ENCODE measurements around the gene ERH. TPM values are rescaled to one million over a fixed set of nuclear protein-coding genes. Genes with fewer than 3 reads are reported as not detected.

The ERH gene
- total and polyA plus RNA-seq, 10 of the 15 experiments (the other 5 are each of a cell fraction or from before 2014, with no cell fraction given) = 255 to 852 (median 382) TPM

DNA sequence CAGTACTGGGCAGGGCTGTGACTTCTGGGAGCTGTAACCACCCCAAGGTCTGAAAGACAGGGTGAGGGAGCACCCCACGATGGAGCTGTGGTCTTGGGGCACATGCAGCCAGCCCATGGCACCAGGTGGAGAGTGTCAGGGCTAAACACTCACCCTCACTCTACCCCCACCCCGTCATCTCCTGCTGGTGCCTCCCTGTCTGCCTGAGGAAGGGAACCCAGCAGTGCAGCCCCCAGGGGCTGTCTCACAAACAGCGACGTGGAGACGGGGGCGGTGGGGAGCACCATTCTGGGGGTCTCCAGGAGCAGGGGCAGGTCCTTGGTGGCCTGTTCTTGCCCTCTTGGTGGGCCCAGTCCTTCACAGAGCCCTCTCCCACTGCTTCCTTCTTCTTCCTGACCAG is 63.5 kb downstream of the ERH start:
- DNase-seq (ENCODE audit: low read depth, low spot score) = no peak
- no peak for ATAC-seq
- RAD21 ChIA-PET (ENCODE audit: unreplicated experiment) = no interaction called here

More for the DNA sequence above, 63.5 kb downstream of the ERH start:
- Histone ChIP-seq H3K4me1 (ENCODE audit: control insufficient read depth, insufficient read depth, low read length) (no peaks in the 10 kb centered on the region; the same call in 1 of the 2 replicates), H3K27me3 (replicated peaks in 1 of 2; ENCODE audit: control insufficient read depth in 2 of 2, insufficient read depth in 2 of 2, low read length in 1 of 2) (no peaks in the 10 kb centered on the region; a peak in 1 of 4 replicates), H2AFZ (ENCODE audit: control insufficient read depth, low read depth, low read length) (no peak overlapping the region), H3K79me2 (ENCODE audit: control insufficient read depth, insufficient read depth, low read length) (no peaks in the 10 kb centered on the region), H3K4me3 (no peak overlapping the region), H4K20me1 (ENCODE audit: control insufficient read depth, insufficient read depth) (no peaks in the 10 kb centered on the region), H3K36me3 (ENCODE audit: control insufficient read depth in 2 of 2, insufficient read depth in 2 of 2, low read length in 1 of 2) (no peaks in the 10 kb centered on the region), H3K27ac (ENCODE audit: control insufficient read depth, insufficient read depth) (no peak overlapping the region), H3K9me3 (replicated peaks; ENCODE audit: control insufficient read depth, insufficient read depth, low read length) (no peaks in the 10 kb centered on the region), H3K9ac (ENCODE audit: control insufficient read depth, insufficient read depth, low read length) (no peak overlapping the region), H3K4me2 (ENCODE audit: control insufficient read depth, insufficient read depth) (no peak overlapping the region)
- no peak for TF ChIP-seq IKZF1 (conservative IDR thresholded peaks at IDR 0.05)
- TF ChIP-seq ATF3 (IDR thresholded peaks at IDR 0.05; ENCODE audit: borderline replicate concordance, extremely low read depth, low read depth, low read length) = no peak
- no peak for TF ChIP-seq REST (IDR thresholded peaks at IDR 0.05; ENCODE audit: low read depth, low read length)
- TF ChIP-seq MYC (IDR thresholded peaks at IDR 0.05; ENCODE audit: insufficient read depth, insufficient read length, insufficient replicate concordance, low read length, severe bottlenecking) = no peak
- TF ChIP-seq CHD2 (IDR thresholded peaks at IDR 0.05; ENCODE audit: borderline replicate concordance, low read depth, low read length) = no peak
- TF ChIP-seq TCF7 (IDR thresholded peaks at IDR 0.05; ENCODE audit: borderline replicate concordance) = no peak
- no peak for TF ChIP-seq TBL1XR1 (IDR thresholded peaks at IDR 0.05; ENCODE audit: low read depth, low read length)
- ChIA-PET CTCF (interaction anchor here (1.1 to 1.4 kb wide), 2 partner anchors 92 to 140 kb away, joined by 3 to 4 read pairs; no protein-coding TSS in a partner anchor), SMC1A (ENCODE audit: uncharacterized antibody, unreplicated experiment) (no interaction called here), POLR2A (no interaction called here)
- 33% methylated on average over 6 of the region's 6 CpGs for WGBS (ENCODE audit: insufficient coverage, insufficient replicate concordance, low lambda C conversion rate, missing lambda C conversion rate)
- in situ Hi-C loops (cut with MboI) = no loop called here
- no peak for FAIRE-seq
- intact Hi-C loops (cut with micrococcal nuclease; ENCODE audit: unreplicated experiment) = no loop called here
- no TSS peak for BruUV-seq (replicated peaks)
